HepG2 (cell line): ENCODE results near the gene SMARCA2. TPM values are rescaled to one million over a fixed set of nuclear protein-coding genes. Genes with fewer than 3 reads are reported as not detected.

Source experiments
- ATAC-seq: fragments of 200-7000 bp; cut with Tn5 transposase; 3 replicates; pipeline ENCODE4 v1.9.1; 2020; ENCODE audit warnings: mild to moderate bottlenecking, moderate library complexity
- BruUV-seq: library from RNA; stranded (reverse); fragments of 400-500 nt; replicated peaks from 2 replicates; lab custom pipeline; 2021; lab: Mats Ljungman, UMichigan
- CTCF ChIA-PET: fragments of 300-600 bp; formaldehyde crosslinking; extraction: SDS; loops from one replicate; lab custom pipeline; 2021; ENCODE audit warnings: low total read pairs, inconsistent platforms, low intra/inter-chr PET ratio; lab: Yijun Ruan, JAX
- POLR2A ChIA-PET: fragments of 350-600 bp; sonication (Branson Sonifier 250); formaldehyde crosslinking; loops from one replicate; lab custom pipeline; 2020; ENCODE audit warnings: antibody characterized with exemption, inconsistent platforms; lab: Yijun Ruan, JAX
- DNase-seq: peaks from one replicate; pipeline ENCODE4 v3.0.0-alpha.2; 2015; ENCODE audit warnings: low spot score
- FAIRE-seq: peaks from 3 replicates; lab custom pipeline; 2011; peaks lifted over from hg19 to GRCh38; lab: Jason Lieb, UNC
- H2AFZ ChIP-seq: one replicate; pipeline ENCODE4 v1.6.1; 2011; ENCODE audit warnings: low read length, inconsistent platforms
- H3K27ac ChIP-seq: fragments of 300-600 bp; 3 replicates; pipeline ENCODE4 v1.8.0; 2011; ENCODE audit warnings: mixed run types, mild to moderate bottlenecking, mixed read lengths, low read length, inconsistent platforms; ENCODE audit not compliant: insufficient read depth; ENCODE audit errors: extremely low read length
- H3K27me3 ChIP-seq, 2 experiments: fragments of 200-600 bp in 1 of 2; 2 replicates in 1 of 2; 3 replicates in 1 of 2; pipeline versions ENCODE4 v1.6.0 to v1.8.0; 2011; ENCODE audit warnings: low read length in 2 of 2, mild to moderate bottlenecking in 2 of 2, moderate library complexity in 2 of 2, inconsistent platforms in 1 of 2; ENCODE audit not compliant: insufficient read depth in 2 of 2, control insufficient read depth in 1 of 2
- H3K36me3 ChIP-seq, 2 experiments: fragments of 200-600 bp in 1 of 2; replicated peaks in 1 of 2; 2 replicates in 1 of 2; 3 replicates in 1 of 2; pipeline versions ENCODE4 v1.5.1 to v1.8.0; 2011; ENCODE audit warnings: low read length in 2 of 2, inconsistent platforms in 1 of 2; ENCODE audit not compliant: insufficient read depth in 2 of 2, control insufficient read depth in 1 of 2
- H3K4me1 ChIP-seq: 2 replicates; pipeline ENCODE4 v1.5.1; 2012; ENCODE audit warnings: low read length, inconsistent platforms; ENCODE audit not compliant: insufficient read depth
- H3K4me2 ChIP-seq: 2 replicates; pipeline ENCODE4 v1.6.0; 2011; ENCODE audit warnings: low read depth, low read length, inconsistent platforms
- H3K4me3 ChIP-seq, 3 experiments: fragments of 200-600 bp in 1 of 3; sonication (generic), shearing (Covaris generic) in 1 of 3; replicated peaks in 1 of 3; 2 replicates each; pipeline ENCODE4 v1.5.1; 2011 to 2016; ENCODE audit warnings: low read length in 3 of 3, inconsistent platforms in 2 of 3, low read depth in 2 of 3, mild to moderate bottlenecking in 2 of 3, control low read depth in 1 of 3, mixed read lengths in 1 of 3; ENCODE audit not compliant: insufficient read depth in 1 of 3
- H3K79me2 ChIP-seq: one replicate; pipeline ENCODE4 v1.6.1; 2011; ENCODE audit warnings: low read length, inconsistent platforms; ENCODE audit not compliant: insufficient read depth
- H3K9ac ChIP-seq: 2 replicates; pipeline ENCODE4 v1.6.0; 2011; ENCODE audit warnings: mild to moderate bottlenecking, low read depth, low read length, inconsistent platforms; ENCODE audit not compliant: insufficient read depth
- H3K9me3 ChIP-seq: 2 replicates; pipeline ENCODE4 v1.5.1; 2012; ENCODE audit warnings: mild to moderate bottlenecking, low read length
- H4K20me1 ChIP-seq: 2 replicates; pipeline ENCODE4 v1.6.0; 2011; ENCODE audit warnings: inconsistent platforms, mild to moderate bottlenecking, low read length, moderate library complexity; ENCODE audit not compliant: insufficient read depth
- HIC2 ChIP-seq: sonication (generic); formaldehyde crosslinking; IDR thresholded peaks from 2 replicates; pipeline ENCODE4 v1.9.0; 2022; ENCODE audit warnings: low read depth, missing genetic modification reagents
- JUNB ChIP-seq: sonication (generic); formaldehyde crosslinking; IDR thresholded peaks from 2 replicates; pipeline ENCODE4 v1.8.0; 2022; ENCODE audit warnings: missing genetic modification reagents, mild to moderate bottlenecking, borderline replicate concordance
- NFRKB ChIP-seq: fragments of 450-650 bp; IDR thresholded peaks from 2 replicates; pipeline ENCODE4 v1.6.1; 2017
- SRSF4 ChIP-seq: fragments of 200-400 bp; formaldehyde crosslinking; IDR thresholded peaks from one replicate; pipeline ENCODE4 v1.6.1; 2018; ENCODE audit warnings: mild to moderate bottlenecking, low read depth, low read length, moderate library complexity; ENCODE audit not compliant: poor library complexity, severe bottlenecking
- ZFAT ChIP-seq: sonication (generic); formaldehyde crosslinking; conservative IDR thresholded peaks from 2 replicates; pipeline ENCODE4 v1.8.1; 2023; ENCODE audit warnings: missing genetic modification reagents, inconsistent platforms
- ZNF12 ChIP-seq: sonication (generic); formaldehyde crosslinking; IDR thresholded peaks from 2 replicates; pipeline ENCODE4 v1.5.0; 2020; ENCODE audit warnings: missing genetic modification reagents
- ZNF660 ChIP-seq: sonication (generic); formaldehyde crosslinking; IDR thresholded peaks from 2 replicates; pipeline ENCODE4 v1.5.1; 2020; ENCODE audit warnings: mild to moderate bottlenecking, low read depth, missing genetic modification reagents, borderline replicate concordance
- WGBS: methylation state at CpG from one replicate; pipeline ENCODE4 v1.1.6; 2017; ENCODE audit warnings: low lambda C conversion rate; 5-methylcytosine and 5-hydroxymethylcytosine counted together
- in situ Hi-C: cut with HindIII; loops from 2 replicates; pipeline ENCODE4 v1.10.0; 2017; ENCODE audit warnings: low pct_unique_long_range_greater_than_20kb; ENCODE audit not compliant: extremely low pct_ligation_motif_present
- intact Hi-C: fragments of 100-400 bp; cut with micrococcal nuclease; formaldehyde crosslinking; loops from one replicate; pipeline ENCODE4 v1.10.0; 2022; ENCODE audit not compliant: unreplicated experiment
- polyA plus RNA-seq, 8 experiments: library from polyadenylated mRNA; depleted of rRNA in 3 of 8; stranded (reverse) in 7 of 8; unstranded in 1 of 8; fragments of >200 nt; fragmentation: Illumina TruSeq in 4 of 8; extraction: Trizol in 4 of 8; gene quantifications; 2 replicates each; pipeline versions ENCODE4 v1.2.1 to v1.2.3, GENCODE V29; 2011 to 2016; ENCODE audit warnings: low read depth in 4 of 8, missing spikeins in 1 of 8, mixed read lengths in 1 of 8; ENCODE audit not compliant: insufficient read depth in 1 of 8
- total RNA-seq, 5 experiments: library from RNA; depleted of rRNA; stranded (reverse); fragments of >200 nt; fragmentation: Illumina TruSeq; extraction: Trizol; gene quantifications; 2 replicates each; pipeline ENCODE4 v1.2.3, GENCODE V29; 2016; ENCODE audit warnings: low read depth in 1 of 5
- TF ChIP-seq, protein P1 (sequence below), 2 experiments: sonication (generic) in 1 of 2; formaldehyde crosslinking in 1 of 2; IDR thresholded peaks; 2 replicates each; pipeline versions ENCODE4 v1.6.1 to v1.9.0; 2014 to 2022; ENCODE audit warnings: antibody characterized with exemption in 1 of 2, borderline replicate concordance in 1 of 2, inconsistent platforms in 1 of 2, low read depth in 1 of 2, missing genetic modification reagents in 1 of 2

The SMARCA2 gene
- total and polyA plus RNA-seq, 2 of the 13 experiments (the other 11 are each of a cell fraction or from before 2014, with no cell fraction given) = 22.5 to 23.7 TPM

DNA sequence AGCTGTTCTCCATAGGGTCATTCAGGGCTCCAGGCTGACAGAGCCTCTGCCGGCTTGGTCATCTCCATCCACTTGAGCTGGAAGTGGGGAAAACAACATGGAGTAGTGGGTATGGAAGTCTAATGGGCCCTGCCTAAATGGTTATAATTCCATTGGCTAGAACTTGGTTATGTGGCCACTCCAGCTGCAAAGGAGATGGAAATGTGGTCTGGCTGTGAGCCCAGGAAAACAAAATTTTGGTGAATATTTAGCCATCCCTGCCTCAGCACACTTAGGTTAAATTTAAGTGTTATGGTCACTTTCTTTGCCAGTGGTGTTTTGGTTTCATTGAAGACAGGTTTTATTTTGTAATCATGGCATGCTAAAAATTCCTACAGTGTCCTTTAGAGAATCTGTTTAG lies 112.3 kb downstream of the SMARCA2 start (continued):
- TF ChIP-seq, protein P1, sequence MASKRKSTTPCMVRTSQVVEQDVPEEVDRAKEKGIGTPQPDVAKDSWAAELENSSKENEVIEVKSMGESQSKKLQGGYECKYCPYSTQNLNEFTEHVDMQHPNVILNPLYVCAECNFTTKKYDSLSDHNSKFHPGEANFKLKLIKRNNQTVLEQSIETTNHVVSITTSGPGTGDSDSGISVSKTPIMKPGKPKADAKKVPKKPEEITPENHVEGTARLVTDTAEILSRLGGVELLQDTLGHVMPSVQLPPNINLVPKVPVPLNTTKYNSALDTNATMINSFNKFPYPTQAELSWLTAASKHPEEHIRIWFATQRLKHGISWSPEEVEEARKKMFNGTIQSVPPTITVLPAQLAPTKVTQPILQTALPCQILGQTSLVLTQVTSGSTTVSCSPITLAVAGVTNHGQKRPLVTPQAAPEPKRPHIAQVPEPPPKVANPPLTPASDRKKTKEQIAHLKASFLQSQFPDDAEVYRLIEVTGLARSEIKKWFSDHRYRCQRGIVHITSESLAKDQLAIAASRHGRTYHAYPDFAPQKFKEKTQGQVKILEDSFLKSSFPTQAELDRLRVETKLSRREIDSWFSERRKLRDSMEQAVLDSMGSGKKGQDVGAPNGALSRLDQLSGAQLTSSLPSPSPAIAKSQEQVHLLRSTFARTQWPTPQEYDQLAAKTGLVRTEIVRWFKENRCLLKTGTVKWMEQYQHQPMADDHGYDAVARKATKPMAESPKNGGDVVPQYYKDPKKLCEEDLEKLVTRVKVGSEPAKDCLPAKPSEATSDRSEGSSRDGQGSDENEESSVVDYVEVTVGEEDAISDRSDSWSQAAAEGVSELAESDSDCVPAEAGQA (IDR thresholded peaks at IDR 0.05; ENCODE audit: low read depth) = no peak
- TF ChIP-seq, protein P1 (CRISPR knock-in tag; IDR thresholded peaks at IDR 0.05; ENCODE audit: borderline replicate concordance) = no peak
- TF ChIP-seq JUNB (CRISPR knock-in tag) (no peak), ZNF660 (no peak), SRSF4 (no peak), ZFAT (CRISPR knock-in tag) (no peak)

DNA sequence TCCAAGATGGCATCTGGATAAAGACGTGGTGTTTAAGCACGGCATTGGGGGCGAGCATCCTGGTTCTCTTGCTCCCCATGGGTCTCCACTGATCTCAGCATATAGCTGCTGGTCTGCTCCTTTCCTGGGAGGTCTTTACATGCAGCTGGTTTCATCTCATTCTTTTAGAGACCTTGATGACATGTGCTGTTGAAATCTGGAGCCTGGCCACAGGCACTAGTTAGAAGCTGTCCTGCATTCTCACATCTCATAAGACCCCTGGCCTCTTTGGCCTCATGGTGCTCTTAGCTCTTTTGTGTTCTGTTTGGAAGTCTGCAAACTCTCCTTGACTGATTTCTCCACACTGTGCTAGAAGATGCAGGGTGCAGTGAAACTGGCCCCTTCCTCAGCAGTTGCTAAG lies 113.0 kb downstream of the SMARCA2 start:
- no peak for DNase-seq
- Histone ChIP-seq H4K20me1 (no peaks in the 10 kb centered on the region), H2AFZ (no peak overlapping the region), H3K4me2 (no peak overlapping the region), H3K9me3 (no peaks in the 10 kb centered on the region), H3K4me3 (no peak overlapping the region), H3K36me3 (peaks cover 1 to 16% of the 10 kb centered on the region in 2 experiments; a peak in 2 of 5 replicates), H3K4me1 (no peaks in the 10 kb centered on the region), H3K9ac (no peak overlapping the region), H3K27ac (no peak overlapping the region), H3K79me2 (no peaks in the 10 kb centered on the region), H3K27me3 (no peaks in the 10 kb centered on the region)
- 97% methylated on average over 3 of the region's 3 CpGs for WGBS
- no peak for ATAC-seq
- in situ Hi-C loops (no loop called here), intact Hi-C loops (loop anchor here (10.0 kb wide), 1 partner anchor 707 kb away; no protein-coding TSS in a partner anchor)
- no peak for FAIRE-seq
- BruUV-seq = no TSS peak
- ChIA-PET POLR2A (no interaction called here), CTCF (no interaction called here)
- no peak for TF ChIP-seq ZNF12 (CRISPR knock-in tag)
- no peak for TF ChIP-seq HIC2
- no peak for TF ChIP-seq NFRKB
